Ishikawa (cell line): ENCODE measurements around the gene BLOC1S3.

ENCODE experiments used
- CEBPB ChIP-seq: IDR thresholded peaks from 2 replicates; pipeline ENCODE4 v1.6.1; 2012
- CREB1 ChIP-seq: IDR thresholded peaks from 2 replicates; pipeline ENCODE4 v1.6.1; 2012; ENCODE audit warnings: low read depth
- EGR1 ChIP-seq: IDR thresholded peaks from 2 replicates; pipeline ENCODE4 v1.6.1; 2012
- EP300 ChIP-seq: IDR thresholded peaks from 2 replicates; pipeline ENCODE4 v1.6.1; 2012; ENCODE audit warnings: borderline replicate concordance
- FOXM1 ChIP-seq: IDR thresholded peaks from 2 replicates; pipeline ENCODE4 v1.6.1; 2012; ENCODE audit warnings: low read depth, borderline replicate concordance
- MAX ChIP-seq: IDR thresholded peaks from 2 replicates; pipeline ENCODE4 v1.6.1; 2012
- NFIC ChIP-seq: IDR thresholded peaks from 2 replicates; pipeline ENCODE4 v1.6.1; 2012
- RAD21 ChIP-seq: IDR thresholded peaks from 2 replicates; pipeline ENCODE4 v1.6.1; 2012; ENCODE audit warnings: low read depth
- REST ChIP-seq: IDR thresholded peaks from 2 replicates; pipeline ENCODE4 v1.6.1; 2012; ENCODE audit warnings: low read depth, mild to moderate bottlenecking
- TAF1 ChIP-seq: IDR thresholded peaks from 2 replicates; pipeline ENCODE4 v1.6.1; 2012; ENCODE audit warnings: low read depth, mild to moderate bottlenecking
- TCF12 ChIP-seq: IDR thresholded peaks from 2 replicates; pipeline ENCODE4 v1.6.1; 2012; ENCODE audit warnings: low read depth
- TEAD4 ChIP-seq: IDR thresholded peaks from 2 replicates; pipeline ENCODE4 v1.6.1; 2012
- USF1 ChIP-seq: IDR thresholded peaks from 2 replicates; pipeline ENCODE4 v1.6.1; 2012
- YY1 ChIP-seq: IDR thresholded peaks from 2 replicates; pipeline ENCODE4 v1.6.1; 2012; ENCODE audit warnings: low read depth
- ZBTB7A ChIP-seq: IDR thresholded peaks from 2 replicates; pipeline ENCODE4 v1.6.1; 2012; ENCODE audit warnings: low read depth

The BLOC1S3 gene

GRCh38 chr19:45217193-45217956 is 38.8 kb downstream of the BLOC1S3 start:
- TF ChIP-seq REST = no peak
- TF ChIP-seq TEAD4 = no peak
- no peak for TF ChIP-seq MAX
- TF ChIP-seq CEBPB = no peak
- no peak for TF ChIP-seq TAF1

GRCh38 chr19:45217957-45218334 is 39.4 kb downstream of the BLOC1S3 start:
- TF ChIP-seq USF1 (no peak), CEBPB (no peak), NFIC (no peak), YY1 (no peak), CREB1 (no peak), ZBTB7A (no peak)

- TF ChIP-seq MAX = no peak
- TF ChIP-seq NFIC = no peak
- TF ChIP-seq EP300 = no peak
- TF ChIP-seq FOXM1 = no peak
- no peak for TF ChIP-seq REST
- TF ChIP-seq TCF12 = no peak
- TF ChIP-seq RAD21 = no peak
- no peak for TF ChIP-seq TAF1
- TF ChIP-seq TEAD4 = no peak
- TF ChIP-seq ZBTB7A = no peak
- no peak for TF ChIP-seq YY1
- no peak for TF ChIP-seq CEBPB
- TF ChIP-seq USF1 = no peak
- no peak for TF ChIP-seq CREB1
- TF ChIP-seq EGR1 = no peak
Measured at GRCh38 chr19:45218426-45218825, 39.8 kb downstream of the BLOC1S3 start.

GRCh38 chr19:45218911-45219743 is 40.5 kb downstream of the BLOC1S3 start:
- no peak for TF ChIP-seq CREB1

- TF ChIP-seq TEAD4 (no peak), REST (no peak), FOXM1 (no peak), NFIC (no peak), EGR1 (no peak), USF1 (no peak), CREB1 (no peak), EP300 (no peak), TAF1 (no peak), ZBTB7A (no peak), MAX (no peak), RAD21 (no peak), YY1 (no peak)
Measured at GRCh38 chr19:45222724-45223123, 44.1 kb downstream of the BLOC1S3 start.
